Subcutaneous abdominal adipose tissue (tissue), 5 donors: Measurements from ENCODE around the gene MYO1C.

Experiments used
- H3K27ac ChIP-seq: one replicate; pipeline ENCODE4 v1.7.0; 2013; ENCODE audit warnings: low read depth, mild to moderate bottlenecking, inconsistent platforms, low read length, moderate library complexity
- H3K27me3 ChIP-seq, 5 donors: one replicate each; pipeline ENCODE4 v1.7.0; 2013; ENCODE audit warnings: low read length in 5 of 5, inconsistent platforms in 1 of 5; ENCODE audit not compliant: control insufficient read depth in 5 of 5, insufficient read depth in 4 of 5
- H3K36me3 ChIP-seq, 5 donors: one replicate each; pipeline ENCODE4 v1.7.0; 2013; ENCODE audit warnings: low read length in 5 of 5; ENCODE audit not compliant: control insufficient read depth in 5 of 5, insufficient read depth in 5 of 5
- H3K4me1 ChIP-seq, 5 donors: one replicate each; pipeline ENCODE4 v1.7.0; 2013; ENCODE audit warnings: low read length in 5 of 5, mild to moderate bottlenecking in 3 of 5, moderate library complexity in 1 of 5; ENCODE audit not compliant: control insufficient read depth in 5 of 5, insufficient read depth in 5 of 5
- H3K4me3 ChIP-seq, 5 donors: one replicate each; pipeline ENCODE4 v1.7.0; 2013; ENCODE audit warnings: low read length in 5 of 5, low read depth in 1 of 5
- H3K9ac ChIP-seq, 5 donors: one replicate each; pipeline ENCODE4 v1.7.0; 2013; ENCODE audit warnings: low read length in 5 of 5, mild to moderate bottlenecking in 4 of 5, moderate library complexity in 3 of 5
- H3K9me3 ChIP-seq, 5 donors: one replicate each; pipeline ENCODE4 v1.7.0; 2013; ENCODE audit warnings: low read length in 5 of 5; ENCODE audit not compliant: control insufficient read depth in 5 of 5
- donor health status: healthy.
- donor health status: healthy.
- donor health status: healthy.
- donor health status: healthy.
- donor health status: healthy.

MYO1C gene

GRCh38 chr17:1486802-1487695 lies 5.4 kb downstream of the MYO1C start:
- Histone ChIP-seq H3K27me3 (no peaks in the 10 kb centered on the region), H3K9ac (peak overlapping the region in 4 of 5 donors; percentile 69 to 81 (median 76)), H3K36me3 (peaks cover 0 to 19% (median 13%) of the 10 kb centered on the region in 5 donors), H3K27ac (peak overlapping the region; percentile 98), H3K4me3 (peak overlapping the region; percentile 57 to 73 (median 66)), H3K9me3 (no peaks in the 10 kb centered on the region), H3K4me1 (peaks cover 5 to 81% (median 62%) of the 10 kb centered on the region in 5 donors)

- H3K9me3 ChIP-seq, result no peaks in the 10 kb centered on the region
- H3K36me3 ChIP-seq, result peaks cover 0 to 32% (median 25%) of the 10 kb centered on the region in 5 donors
- peaks cover 5 to 78% (median 60%) of the 10 kb centered on the region in 5 donors for H3K4me1 ChIP-seq
- H3K9ac ChIP-seq, result peak overlapping the region; percentile 8 to 82 (median 73)
- no peaks in the 10 kb centered on the region for H3K27me3 ChIP-seq
- peak overlapping the region in 4 of 5 donors; percentile 52 to 73 (median 64) for H3K4me3 ChIP-seq
- peak overlapping the region; percentile 98 for H3K27ac ChIP-seq
Measured at GRCh38 chr17:1485423-1486376, 6.8 kb downstream of the MYO1C start.

DNA sequence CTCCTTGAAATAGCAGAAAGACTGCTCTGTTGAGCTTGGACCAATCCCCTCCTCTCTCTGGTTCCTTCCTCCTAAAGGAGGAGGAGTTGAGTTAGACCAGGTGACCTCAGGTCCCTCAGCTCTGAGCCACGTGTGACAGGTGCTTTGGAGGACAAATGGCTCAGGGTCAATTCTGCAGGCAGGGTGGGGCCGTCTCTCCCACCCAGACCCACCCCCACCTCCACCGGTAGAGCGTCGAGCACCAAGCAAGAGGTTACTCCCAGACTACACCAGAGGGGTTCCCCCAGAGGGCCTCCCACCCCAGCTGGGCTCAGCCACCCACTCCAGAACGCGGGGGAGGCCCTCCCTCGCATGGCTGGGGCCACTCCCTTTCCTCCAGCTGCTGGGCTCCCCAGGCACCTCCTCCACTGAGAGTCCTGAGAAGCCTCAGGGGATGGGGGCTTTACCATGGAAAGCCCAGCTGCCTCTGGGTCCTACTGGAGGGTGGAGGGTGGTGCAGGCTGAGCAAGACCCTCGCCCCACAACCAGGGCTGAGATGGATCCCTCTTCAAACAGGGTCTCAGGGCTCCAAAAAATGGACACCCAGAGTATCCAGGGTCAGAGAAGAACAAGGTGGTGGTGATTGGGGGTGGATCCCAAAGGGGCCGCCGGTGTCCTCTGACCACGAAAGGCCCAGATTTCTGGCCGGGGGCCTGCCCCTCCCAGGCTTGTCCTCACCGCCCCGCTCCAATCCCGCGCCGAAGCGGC lies 7.6 kb downstream of the MYO1C start:
- Histone ChIP-seq H3K4me3 (peak overlapping the region; percentile 52 to 72 (median 67)), H3K4me1 (peaks cover 5 to 73% (median 53%) of the 10 kb centered on the region in 5 donors), H3K36me3 (peaks cover 0 to 37% (median 30%) of the 10 kb centered on the region in 5 donors), H3K27ac (peak overlapping the region; percentile 93), H3K9ac (peak overlapping the region in 4 of 5 donors; percentile 65 to 82 (median 76)), H3K27me3 (no peaks in the 10 kb centered on the region), H3K9me3 (no peaks in the 10 kb centered on the region)

DNA sequence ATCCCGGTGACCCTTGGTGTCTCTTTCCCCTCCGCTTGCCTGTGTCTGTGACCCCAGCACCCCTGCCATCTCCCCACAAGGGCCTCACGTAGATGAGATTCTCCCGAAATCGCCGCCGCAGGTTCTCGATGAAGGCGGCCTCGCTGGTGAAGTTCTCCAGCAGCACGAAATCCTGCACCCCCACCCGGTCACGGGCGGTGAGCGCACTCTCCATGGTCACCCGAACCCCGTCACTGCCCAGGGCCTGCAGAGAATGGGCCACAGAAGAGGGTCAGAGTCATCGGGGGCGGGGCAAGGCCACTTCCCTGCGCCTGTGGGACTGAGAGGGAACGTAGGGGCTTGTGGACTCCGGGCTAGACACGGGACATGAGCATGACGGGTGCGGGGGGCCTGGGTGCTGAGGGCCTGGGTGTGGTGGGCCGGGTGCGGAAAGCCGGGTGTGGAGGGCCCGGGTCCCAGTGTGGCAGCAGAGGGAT lies 8.4 kb downstream of the MYO1C start:
- H3K4me3 ChIP-seq, result peak overlapping the region in 1 of 5 donors; percentile 28
- H3K36me3 ChIP-seq, result peaks cover 0 to 43% (median 35%) of the 10 kb centered on the region in 5 donors
- H3K9me3 ChIP-seq, result no peaks in the 10 kb centered on the region
- H3K27me3 ChIP-seq, result no peaks in the 10 kb centered on the region
- peak overlapping the region in 1 of 5 donors; percentile 59 for H3K9ac ChIP-seq
- H3K27ac ChIP-seq, result peak overlapping the region; percentile 93
- H3K4me1 ChIP-seq, result peaks cover 5 to 68% (median 46%) of the 10 kb centered on the region in 5 donors

GRCh38 chr17:1482680-1483079 lies 9.8 kb downstream of the MYO1C start:
- no peaks in the 10 kb centered on the region for H3K27me3 ChIP-seq
- peaks cover 0 to 57% (median 48%) of the 10 kb centered on the region in 5 donors for H3K36me3 ChIP-seq
- no peak overlapping the region for H3K4me3 ChIP-seq
- peak overlapping the region; percentile 72 for H3K27ac ChIP-seq
- H3K4me1 ChIP-seq, result peaks cover 0 to 69% (median 38%) of the 10 kb centered on the region in 5 donors
- H3K9ac ChIP-seq, result no peak overlapping the region
- H3K9me3 ChIP-seq, result no peaks in the 10 kb centered on the region

- H3K27ac ChIP-seq, result peak overlapping the region; percentile 72
- H3K27me3 ChIP-seq, result no peaks in the 10 kb centered on the region
- H3K4me3 ChIP-seq, result no peak overlapping the region
- no peaks in the 10 kb centered on the region for H3K9me3 ChIP-seq
- peaks cover 0 to 71% (median 37%) of the 10 kb centered on the region in 5 donors for H3K4me1 ChIP-seq
- peaks cover 0 to 67% (median 54%) of the 10 kb centered on the region in 5 donors for H3K36me3 ChIP-seq
- H3K9ac ChIP-seq, result no peak overlapping the region
Measured at GRCh38 chr17:1481736-1482135, 10.8 kb downstream of the MYO1C start.

DNA sequence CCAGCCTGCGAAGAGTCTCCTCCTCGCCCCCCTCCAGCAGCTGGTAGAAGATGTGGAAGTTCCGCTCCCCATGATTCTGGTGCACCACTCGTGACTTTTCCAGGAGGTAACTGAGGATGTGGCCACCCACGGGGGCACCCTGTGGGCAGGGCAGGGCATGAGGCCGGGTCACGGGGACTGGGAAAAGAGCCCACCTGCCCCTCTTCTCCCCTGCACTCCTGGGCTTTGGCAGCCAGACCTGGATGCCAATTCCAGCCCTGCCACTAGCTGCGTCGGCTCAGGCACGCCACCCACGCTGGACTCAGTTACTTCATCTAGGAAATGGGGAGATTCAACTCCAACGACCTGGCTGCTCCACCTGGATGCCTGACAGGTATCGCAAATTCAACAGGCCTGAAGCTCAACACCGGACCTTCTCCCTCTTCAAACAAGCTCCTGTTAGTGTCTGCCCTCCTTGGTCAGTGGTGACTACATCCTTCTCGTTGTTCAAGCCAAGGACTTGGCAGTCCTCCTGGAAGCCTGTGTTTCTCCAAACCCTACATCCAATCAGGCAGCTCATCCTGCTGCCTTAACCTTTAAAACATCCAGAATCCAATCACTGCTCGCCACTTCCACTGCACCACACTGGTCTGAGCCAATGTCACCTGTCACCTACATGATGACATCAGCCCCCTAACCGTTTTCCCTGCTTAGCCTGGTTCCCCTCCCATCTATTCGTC lies 11.6 kb downstream of the MYO1C start:
- H3K9me3 ChIP-seq, result no peaks in the 10 kb centered on the region
- H3K27ac ChIP-seq, result peak overlapping the region; percentile 72
- peaks cover 0 to 73% (median 44%) of the 10 kb centered on the region in 5 donors for H3K4me1 ChIP-seq
- no peak overlapping the region for H3K4me3 ChIP-seq
- H3K36me3 ChIP-seq, result peaks cover 0 to 73% (median 58%) of the 10 kb centered on the region in 5 donors
- H3K9ac ChIP-seq, result no peak overlapping the region
- no peaks in the 10 kb centered on the region for H3K27me3 ChIP-seq

- Histone ChIP-seq H3K27ac (peak overlapping the region; percentile 86), H3K9me3 (no peaks in the 10 kb centered on the region), H3K36me3 (peaks cover 0 to 82% (median 73%) of the 10 kb centered on the region in 5 donors), H3K9ac (peak overlapping the region in 2 of 5 donors; percentile 2 to 5), H3K27me3 (no peaks in the 10 kb centered on the region), H3K4me1 (peaks cover 4 to 83% (median 47%) of the 10 kb centered on the region in 5 donors), H3K4me3 (no peak overlapping the region)
Measured at GRCh38 chr17:1478418-1478817, 14.1 kb downstream of the MYO1C start.
